CMK (cell line): ENCODE data around the gene PRKG1.

Experiments
- DNase-seq: peaks from one replicate; pipeline ENCODE4 v3.0.0-alpha.2; 2010; ENCODE audit warnings: low read depth

PRKG1 gene

GRCh38 chr10:52259426-52259812 is 1185.1 kb downstream of the PRKG1 start:
- no peak for DNase-seq

- no peak for DNase-seq
Observed at GRCh38 chr10:52261362-52261761, 1187.1 kb downstream of the PRKG1 start.

GRCh38 chr10:52265131-52265926 is 1191.0 kb downstream of the PRKG1 start:
- DNase-seq = no peak

- DNase-seq = no peak
Observed at GRCh38 chr10:52266858-52267257, 1192.6 kb downstream of the PRKG1 start.

GRCh38 chr10:52268790-52269189 is 1194.5 kb downstream of the PRKG1 start:
- no peak for DNase-seq

- DNase-seq = no peak
Observed at GRCh38 chr10:52269233-52269632, 1194.9 kb downstream of the PRKG1 start.

- DNase-seq = no peak
Observed at GRCh38 chr10:52276163-52276562, 1201.9 kb downstream of the PRKG1 start.

- DNase-seq = no peak
Observed at GRCh38 chr10:52276986-52277385, 1202.7 kb downstream of the PRKG1 start.

- DNase-seq = no peak
Observed at GRCh38 chr10:52279546-52279945, 1205.3 kb downstream of the PRKG1 start.

- DNase-seq = no peak
Observed at GRCh38 chr10:52280051-52280450, 1205.8 kb downstream of the PRKG1 start.

GRCh38 chr10:52283174-52283573 is 1208.9 kb downstream of the PRKG1 start:
- DNase-seq = no peak

- DNase-seq = no peak
Observed at GRCh38 chr10:52284416-52285013, 1210.2 kb downstream of the PRKG1 start.

- DNase-seq = no peak
Observed at GRCh38 chr10:52287866-52288265, 1213.6 kb downstream of the PRKG1 start.

GRCh38 chr10:52297747-52298146 is 1223.5 kb downstream of the PRKG1 start:
- DNase-seq = no peak

- DNase-seq = no peak
Observed at GRCh38 chr10:52300599-52301277, 1226.5 kb downstream of the PRKG1 start.

- DNase-seq = peak; percentile 4
Observed at GRCh38 chr10:52308251-52309031, 1234.2 kb downstream of the PRKG1 start.

GRCh38 chr10:52312942-52313255 is 1238.6 kb downstream of the PRKG1 start:
- no peak for DNase-seq

- no peak for DNase-seq
Observed at GRCh38 chr10:52313256-52313932, 1239.1 kb downstream of the PRKG1 start.

GRCh38 chr10:52313933-52314821 is 1239.9 kb downstream of the PRKG1 start, which contains the start of gene DKK1:
TSS of gene DKK1 (plus strand) at chr10:52314281. CDS start at chr10:52314435, 154 bp downstream.
- DNase-seq = peak; percentile 1

- DNase-seq = no peak
Observed at GRCh38 chr10:52314822-52315552, 1240.7 kb downstream of the PRKG1 start.
